GM18870 (cell line): Measurements from ENCODE around the gene STYXL2.

ENCODE experiments used
- ATAC-seq: cut with Tn5 transposase; IDR thresholded peaks from one replicate; pipeline ENCODE4 v1.9.1; 2021; ENCODE audit warnings: moderate library complexity; ENCODE audit not compliant: unreplicated experiment

Gene STYXL2

GRCh38 chr1:167132301-167133010, 38.6 kb downstream of the STYXL2 start:
- no peak for ATAC-seq

GRCh38 chr1:167135281-167135840, 41.5 kb downstream of the STYXL2 start:
- ATAC-seq, result no peak

- no peak for ATAC-seq
Measured at GRCh38 chr1:167136191-167136614, 42.3 kb downstream of the STYXL2 start.

DNA sequence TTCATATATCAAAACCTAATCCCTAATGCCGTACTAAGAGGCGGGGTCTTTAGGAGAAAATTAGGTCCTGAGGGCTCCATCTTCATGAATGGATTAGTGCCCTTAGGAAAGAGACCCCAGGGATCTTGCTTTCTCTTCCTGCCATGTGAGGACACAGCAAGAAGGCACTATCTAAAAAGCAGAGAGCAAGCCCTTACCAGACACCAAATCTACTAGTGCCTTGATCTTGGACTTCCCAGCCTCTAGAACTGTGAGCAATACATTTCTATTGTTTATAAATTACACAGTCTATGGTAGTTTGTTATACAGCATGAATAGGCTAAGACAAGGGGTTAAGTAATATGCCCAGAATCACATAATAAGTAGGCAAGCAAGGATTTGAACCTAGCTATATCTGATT, 42.9 kb downstream of the STYXL2 start:
- no peak for ATAC-seq

DNA sequence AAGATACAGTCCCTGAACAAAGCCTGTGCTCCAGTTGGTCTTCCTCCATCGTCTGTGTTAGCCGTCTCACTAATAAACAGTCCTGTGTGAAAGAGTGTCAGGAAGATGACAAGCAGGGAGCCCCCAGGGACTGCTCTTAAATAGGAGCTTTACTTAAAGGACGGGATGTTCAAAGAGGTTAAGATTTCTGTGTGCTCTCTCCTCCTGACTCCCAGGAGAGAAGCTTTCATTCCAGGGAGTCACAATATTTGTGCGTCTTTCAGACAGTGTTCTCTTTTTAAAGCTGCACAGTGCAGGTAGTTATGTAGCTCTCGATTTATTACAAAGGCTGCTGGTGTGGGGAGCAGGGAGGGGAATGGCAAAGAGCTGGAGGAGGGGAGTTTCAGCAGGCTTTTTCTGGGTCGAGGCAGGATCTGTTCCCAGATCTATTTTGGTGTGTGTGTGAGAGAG, 43.5 kb downstream of the STYXL2 start:
- no peak for ATAC-seq

DNA sequence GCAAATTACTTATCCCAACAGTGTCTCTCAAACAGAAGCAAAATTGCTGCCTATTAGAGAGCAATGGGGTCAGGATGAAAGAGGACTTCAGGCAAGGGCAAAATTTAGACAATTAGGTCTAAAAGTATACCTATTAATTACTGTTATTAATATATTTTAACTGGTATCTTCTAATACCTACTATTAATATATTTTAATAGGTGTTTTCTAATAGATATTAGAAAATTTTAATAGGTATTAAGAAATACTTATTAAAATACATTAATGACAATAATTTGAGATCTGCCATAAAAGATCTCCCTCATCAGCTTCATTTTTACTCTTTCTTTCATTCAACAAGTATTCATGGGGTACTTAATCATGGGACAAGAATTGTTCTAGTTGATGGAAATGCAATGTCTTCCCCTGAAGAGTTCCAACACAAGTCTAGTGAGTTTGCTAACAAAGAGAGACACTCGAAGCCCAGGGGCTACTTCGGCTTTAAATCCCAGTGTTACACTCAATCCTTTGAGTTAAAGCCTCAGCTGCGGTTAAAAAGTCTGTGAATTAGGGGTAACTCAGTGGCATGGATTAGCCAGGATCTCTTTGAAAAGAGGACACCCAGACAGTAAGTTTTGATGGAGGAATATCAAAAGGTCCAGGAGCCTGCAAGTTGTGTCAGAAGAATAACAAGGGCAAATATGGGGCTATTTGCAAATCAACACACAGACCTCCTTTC, 44.1 kb downstream of the STYXL2 start:
- no peak for ATAC-seq

DNA sequence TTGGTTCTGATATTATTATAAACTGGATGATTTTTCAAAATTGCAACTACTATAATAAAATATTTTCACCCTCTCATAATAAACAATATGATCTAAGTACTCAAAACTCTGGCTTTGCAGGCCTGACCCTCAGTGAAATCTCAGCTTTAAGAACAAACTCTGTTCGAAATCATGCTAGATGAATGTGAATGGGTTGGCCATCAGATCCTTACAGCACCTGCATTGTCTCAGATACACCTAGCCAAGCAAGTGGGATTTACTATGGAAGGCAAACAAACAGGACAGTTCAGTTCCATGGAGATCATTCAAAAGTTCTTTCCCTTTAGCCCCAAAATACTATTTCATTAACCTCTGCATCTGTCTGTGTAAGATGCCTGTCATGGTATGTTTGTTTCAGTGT, 44.8 kb downstream of the STYXL2 start:
- no peak for ATAC-seq

DNA sequence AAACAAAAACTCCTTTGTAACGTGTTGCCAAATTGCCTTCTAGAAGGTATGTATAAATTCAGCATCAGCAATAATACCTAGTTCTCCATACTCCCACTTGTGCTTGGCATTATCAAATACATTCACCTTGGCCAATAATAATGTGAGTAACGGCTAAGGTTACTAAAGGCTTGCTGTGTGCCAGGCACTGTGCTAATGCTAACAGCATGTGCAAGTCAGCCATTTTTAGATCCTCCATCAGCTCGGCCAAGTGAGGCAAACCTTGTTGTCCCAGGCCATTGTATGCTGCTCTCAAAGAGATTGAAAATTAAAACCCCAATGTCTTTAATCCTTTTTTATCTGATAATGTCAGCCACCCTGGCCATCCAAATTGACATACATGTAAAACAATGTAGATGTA, 48.1 kb downstream of the STYXL2 start:
- ATAC-seq, result no peak
